Neutrophil (primary cell): ENCODE measurements around the gene ZDHHC6.

Source experiments
- H3K27ac ChIP-seq: fragments of 200-600 bp; sonication (generic); 2 replicates; pipeline ENCODE4 v1.5.1; 2016; ENCODE audit warnings: mild to moderate bottlenecking, moderate library complexity
- H3K27me3 ChIP-seq: fragments of 200-600 bp; sonication (generic); 2 replicates; pipeline ENCODE4 v1.6.0; 2016; ENCODE audit warnings: mild to moderate bottlenecking
- H3K36me3 ChIP-seq: fragments of 200-600 bp; sonication (generic); 2 replicates; pipeline ENCODE4 v1.5.1; 2017
- H3K4me1 ChIP-seq, 2 experiments: fragments of 200-600 bp in 1 of 2; sonication (generic) in 1 of 2; 1 replicate in 1 of 2; 2 replicates in 1 of 2; pipeline versions ENCODE4 v1.5.1 to v1.6.1; 2013 to 2016; ENCODE audit warnings: low read depth in 1 of 2, low read length in 1 of 2, mild to moderate bottlenecking in 1 of 2, moderate library complexity in 1 of 2; ENCODE audit not compliant: control insufficient read depth in 1 of 2, insufficient read depth in 1 of 2
- H3K4me3 ChIP-seq, 2 experiments: fragments of 200-600 bp in 1 of 2; sonication (generic) in 1 of 2; 1 replicate in 1 of 2; 2 replicates in 1 of 2; pipeline ENCODE4 v1.5.1; 2013 to 2016; ENCODE audit warnings: low read depth in 1 of 2, low read length in 1 of 2, mild to moderate bottlenecking in 1 of 2, moderate library complexity in 1 of 2
- H3K9me3 ChIP-seq: fragments of 200-600 bp; sonication (generic); 2 replicates; pipeline ENCODE4 v1.5.1; 2016
- TF ChIP-seq, protein P1 (sequence below): fragments of 200-600 bp; sonication (generic); IDR thresholded peaks from 2 replicates; pipeline ENCODE4 v1.5.1; 2016; ENCODE audit warnings: antibody characterized with exemption

Gene ZDHHC6

DNA sequence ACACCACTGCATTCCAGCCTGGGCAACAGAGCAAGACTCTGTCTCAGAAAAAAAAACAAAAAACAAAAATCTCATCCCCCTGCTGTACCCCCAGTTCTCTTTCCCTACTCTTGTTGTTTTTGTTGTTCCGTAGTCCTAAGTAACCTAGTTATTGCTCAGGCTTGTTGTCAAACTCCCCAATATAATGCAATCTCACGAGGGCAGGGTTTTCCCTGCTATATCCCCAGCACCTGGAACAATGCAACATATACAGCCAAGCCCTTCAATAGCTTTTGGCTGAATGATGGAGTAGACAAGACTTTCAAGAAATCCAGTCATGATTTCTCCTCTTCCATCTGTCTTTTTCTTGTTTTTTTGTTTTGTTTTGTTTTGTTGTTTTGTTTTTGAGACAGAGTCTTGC is 62.6 kb downstream of the ZDHHC6 start:
- Histone ChIP-seq H3K4me1 (peaks cover 2 to 7% of the 10 kb centered on the region in 2 experiments), H3K4me3 (no peak overlapping the region), H3K27ac (no peak overlapping the region), H3K9me3 (no peaks in the 10 kb centered on the region), H3K36me3 (no peaks in the 10 kb centered on the region), H3K27me3 (no peaks in the 10 kb centered on the region)
- TF ChIP-seq, protein P1, sequence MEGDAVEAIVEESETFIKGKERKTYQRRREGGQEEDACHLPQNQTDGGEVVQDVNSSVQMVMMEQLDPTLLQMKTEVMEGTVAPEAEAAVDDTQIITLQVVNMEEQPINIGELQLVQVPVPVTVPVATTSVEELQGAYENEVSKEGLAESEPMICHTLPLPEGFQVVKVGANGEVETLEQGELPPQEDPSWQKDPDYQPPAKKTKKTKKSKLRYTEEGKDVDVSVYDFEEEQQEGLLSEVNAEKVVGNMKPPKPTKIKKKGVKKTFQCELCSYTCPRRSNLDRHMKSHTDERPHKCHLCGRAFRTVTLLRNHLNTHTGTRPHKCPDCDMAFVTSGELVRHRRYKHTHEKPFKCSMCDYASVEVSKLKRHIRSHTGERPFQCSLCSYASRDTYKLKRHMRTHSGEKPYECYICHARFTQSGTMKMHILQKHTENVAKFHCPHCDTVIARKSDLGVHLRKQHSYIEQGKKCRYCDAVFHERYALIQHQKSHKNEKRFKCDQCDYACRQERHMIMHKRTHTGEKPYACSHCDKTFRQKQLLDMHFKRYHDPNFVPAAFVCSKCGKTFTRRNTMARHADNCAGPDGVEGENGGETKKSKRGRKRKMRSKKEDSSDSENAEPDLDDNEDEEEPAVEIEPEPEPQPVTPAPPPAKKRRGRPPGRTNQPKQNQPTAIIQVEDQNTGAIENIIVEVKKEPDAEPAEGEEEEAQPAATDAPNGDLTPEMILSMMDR: no peak

DNA sequence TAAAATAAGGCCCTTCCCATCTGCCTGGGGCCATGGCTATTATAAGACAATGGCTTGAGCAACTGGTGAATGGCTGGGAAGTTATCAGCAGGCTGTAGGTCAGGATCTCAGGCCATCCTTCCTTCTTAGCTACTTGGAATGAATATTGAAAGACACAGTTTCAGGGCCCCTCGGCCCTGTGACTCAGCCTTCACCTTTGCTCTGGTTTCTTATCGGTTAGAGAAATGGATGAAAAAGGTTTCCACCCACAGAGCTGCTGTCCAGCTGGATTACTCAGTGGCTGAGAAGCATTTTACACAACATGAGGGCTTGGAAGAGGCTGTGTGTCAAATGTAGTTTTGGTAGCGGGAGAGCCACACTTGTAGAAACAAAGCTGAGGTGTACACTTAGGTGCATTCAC is 63.4 kb downstream of the ZDHHC6 start:
- Histone ChIP-seq H3K36me3 (no peaks in the 10 kb centered on the region), H3K27ac (no peak overlapping the region), H3K4me3 (no peak overlapping the region), H3K4me1 (no peaks in the 10 kb centered on the region), H3K9me3 (no peaks in the 10 kb centered on the region), H3K27me3 (no peaks in the 10 kb centered on the region)
- TF ChIP-seq, protein P1: no peak

DNA sequence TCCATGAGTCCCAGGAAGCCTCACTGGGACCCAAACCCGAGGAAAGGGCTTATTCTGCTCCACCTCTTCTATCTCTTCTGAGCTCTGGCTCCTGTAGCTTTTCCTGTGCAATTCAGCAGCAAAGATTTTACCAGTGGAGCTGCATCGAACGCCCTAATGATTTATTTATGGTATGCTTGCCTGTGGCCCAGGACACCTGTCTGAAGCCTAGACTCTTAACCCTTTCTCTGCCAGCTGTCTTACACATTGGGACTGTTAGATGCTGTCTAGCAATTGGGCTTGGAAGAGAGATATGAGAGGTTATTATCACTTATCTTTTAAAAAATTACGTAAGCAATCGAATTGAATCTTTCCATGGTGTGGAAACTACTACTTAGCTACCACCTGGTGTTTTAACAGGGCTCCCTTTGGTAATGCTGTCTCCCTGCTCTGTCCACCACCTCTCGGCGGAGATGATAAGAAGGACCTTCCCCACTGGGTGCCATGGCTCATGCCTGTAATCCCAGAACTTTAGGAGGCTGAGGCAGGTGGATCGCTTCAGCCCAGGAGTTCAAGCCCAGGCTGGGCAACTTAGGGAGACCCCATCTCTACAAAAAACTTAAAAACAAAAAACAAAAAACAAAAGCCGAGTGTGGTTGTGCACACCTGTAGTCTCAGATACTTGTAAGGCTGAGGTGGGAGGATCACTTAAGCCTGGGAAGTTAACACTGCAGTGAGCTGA is 64.0 kb downstream of the ZDHHC6 start:
- no peak overlapping the region for H3K4me3 ChIP-seq
- TF ChIP-seq, protein P1: no peak
- H3K4me1 ChIP-seq: no peaks in the 10 kb centered on the region
- no peak overlapping the region for H3K27ac ChIP-seq
- no peaks in the 10 kb centered on the region for H3K9me3 ChIP-seq
- no peaks in the 10 kb centered on the region for H3K27me3 ChIP-seq
- no peaks in the 10 kb centered on the region for H3K36me3 ChIP-seq
